ENCODE results near the gene BAZ2B.

The BAZ2B gene

DNA sequence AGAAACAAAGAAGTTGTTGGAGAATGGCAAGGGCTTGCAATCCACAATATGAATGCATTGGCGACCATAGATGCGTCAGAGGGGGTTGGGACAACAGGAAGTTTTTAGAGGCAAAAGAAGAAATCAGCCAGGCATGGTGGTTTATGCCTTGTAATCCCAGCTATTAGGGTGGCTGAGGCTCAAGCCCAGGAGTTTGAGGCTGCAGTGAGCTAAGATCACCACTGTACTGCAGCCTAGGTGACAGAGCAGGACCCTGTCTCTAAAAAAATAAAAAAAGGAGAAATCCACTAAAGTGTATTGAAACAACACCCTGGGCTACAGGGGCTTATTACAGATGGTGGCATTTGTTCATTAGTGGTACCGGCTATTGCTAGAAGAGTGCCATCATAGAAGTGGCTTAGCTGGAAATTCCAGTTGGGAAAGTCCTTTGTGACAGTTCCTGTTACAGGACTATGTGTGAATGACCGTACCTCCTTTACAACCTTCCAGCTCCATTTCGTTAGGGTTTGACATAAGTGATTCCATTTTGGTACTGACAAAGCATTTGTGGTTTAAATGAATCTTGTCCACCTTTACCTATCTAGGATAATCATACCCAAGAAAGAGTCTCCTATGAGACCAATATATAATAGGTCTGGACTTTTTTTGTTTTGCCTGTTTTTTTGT lies 319.2 kb downstream of the BAZ2B start:
- DNase-seq: no peak

DNA sequence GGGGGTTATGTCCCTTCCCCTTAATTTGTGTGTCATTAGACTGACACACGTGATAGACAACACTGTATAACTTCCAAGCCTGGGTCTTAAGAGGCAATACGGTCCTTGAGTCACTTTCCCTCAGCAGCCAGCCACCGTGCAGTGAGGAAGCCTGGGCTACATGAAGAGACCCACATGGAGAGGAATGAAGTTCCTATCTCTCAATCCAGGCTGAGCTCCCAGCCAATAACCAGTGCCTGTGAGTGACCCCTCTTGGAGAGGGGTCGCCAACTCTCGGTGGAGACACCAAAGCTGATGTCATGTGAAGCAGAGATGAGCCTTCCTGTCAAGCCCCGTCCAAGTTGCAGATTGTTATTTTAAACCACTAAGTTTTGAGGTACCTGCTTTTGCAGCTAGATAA lies 324.2 kb downstream of the BAZ2B start:
- no peak for DNase-seq

DNA sequence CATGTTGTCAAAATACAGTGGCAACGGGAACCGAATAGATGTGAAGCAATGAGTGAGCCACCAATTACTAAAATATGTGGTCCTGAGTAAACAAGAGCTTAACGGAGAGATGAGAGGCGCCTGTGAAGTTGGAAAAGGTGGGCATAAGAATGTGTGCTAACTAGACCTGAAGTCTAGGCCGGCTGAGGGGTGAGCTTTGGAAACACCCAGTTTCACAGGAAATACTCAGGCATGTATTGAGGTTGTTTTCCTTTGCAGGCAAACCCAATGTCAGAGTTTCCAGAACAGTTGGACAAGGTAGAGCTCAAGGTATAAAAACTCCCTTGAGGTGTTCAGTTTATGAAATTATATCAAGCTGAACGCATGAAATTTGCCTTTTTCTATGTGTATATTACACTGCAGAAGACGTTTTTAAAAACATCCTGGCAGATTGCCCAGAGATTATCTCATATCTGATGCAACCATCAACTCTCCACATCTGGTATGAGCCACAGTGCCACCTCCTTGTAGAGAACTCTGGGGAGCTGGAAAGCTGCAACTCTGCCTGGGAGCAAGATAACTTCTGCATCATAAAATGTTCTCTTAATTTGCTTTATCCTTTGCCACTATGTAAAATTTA lies 325.9 kb downstream of the BAZ2B start:
- DNase-seq: peak; percentile 3 to 19

DNA sequence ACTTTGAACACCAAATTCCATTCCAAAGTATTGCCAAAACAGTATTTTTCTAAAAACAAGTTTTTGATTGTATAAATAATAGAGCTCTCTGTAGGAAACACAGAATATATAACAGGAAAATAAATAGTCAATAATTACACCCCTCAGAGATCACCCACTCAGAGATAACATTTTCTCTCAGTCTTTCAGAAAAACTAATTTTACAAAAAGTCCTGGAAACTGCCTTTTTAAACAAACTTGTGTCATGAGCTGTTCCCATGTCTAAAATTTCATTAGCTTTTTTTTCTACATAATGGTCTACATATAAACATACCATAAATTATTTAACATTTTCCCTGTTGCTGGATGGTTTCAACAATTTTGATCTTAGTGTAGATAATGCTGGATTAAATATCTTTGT lies 328.6 kb downstream of the BAZ2B start:
- no peak for DNase-seq

DNA sequence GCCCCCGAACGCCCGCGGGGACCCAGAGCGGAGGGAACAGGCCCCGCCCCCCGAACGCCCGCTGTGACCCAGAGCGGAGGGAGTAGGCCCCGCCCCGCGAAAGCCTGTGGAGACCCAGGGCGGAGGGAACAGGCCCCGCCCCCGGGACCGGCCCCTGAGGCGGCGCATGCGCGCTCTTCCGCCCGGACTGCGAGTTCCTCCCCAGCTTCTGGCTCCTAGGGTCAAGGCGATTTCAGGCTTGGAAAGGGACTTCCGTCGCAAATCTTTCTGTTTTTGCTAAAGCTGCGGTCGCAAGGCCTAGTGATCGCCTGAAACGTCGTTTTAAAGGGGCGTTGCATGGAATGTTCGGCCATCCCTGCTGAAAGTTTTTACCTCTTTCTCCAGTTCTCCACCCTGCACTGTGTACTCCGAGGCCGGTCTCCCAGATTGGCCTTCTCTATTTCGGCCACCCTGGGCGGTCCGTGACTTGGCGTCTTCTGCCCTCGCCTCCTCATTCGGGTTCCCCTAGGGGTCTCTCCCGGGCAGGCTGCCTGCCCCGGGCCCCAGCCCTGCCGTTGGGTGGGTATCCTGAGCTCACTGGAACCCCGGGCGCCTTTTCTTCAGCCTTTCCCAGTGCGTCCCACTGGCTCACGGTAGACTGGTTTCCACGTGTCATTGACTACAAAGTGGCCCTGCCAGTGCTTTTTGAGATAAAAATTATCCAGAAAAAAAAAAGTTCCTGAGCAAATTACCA lies 329.5 kb downstream of the BAZ2B start:
- DNase-seq: peak; percentile 89 to 99

DNA sequence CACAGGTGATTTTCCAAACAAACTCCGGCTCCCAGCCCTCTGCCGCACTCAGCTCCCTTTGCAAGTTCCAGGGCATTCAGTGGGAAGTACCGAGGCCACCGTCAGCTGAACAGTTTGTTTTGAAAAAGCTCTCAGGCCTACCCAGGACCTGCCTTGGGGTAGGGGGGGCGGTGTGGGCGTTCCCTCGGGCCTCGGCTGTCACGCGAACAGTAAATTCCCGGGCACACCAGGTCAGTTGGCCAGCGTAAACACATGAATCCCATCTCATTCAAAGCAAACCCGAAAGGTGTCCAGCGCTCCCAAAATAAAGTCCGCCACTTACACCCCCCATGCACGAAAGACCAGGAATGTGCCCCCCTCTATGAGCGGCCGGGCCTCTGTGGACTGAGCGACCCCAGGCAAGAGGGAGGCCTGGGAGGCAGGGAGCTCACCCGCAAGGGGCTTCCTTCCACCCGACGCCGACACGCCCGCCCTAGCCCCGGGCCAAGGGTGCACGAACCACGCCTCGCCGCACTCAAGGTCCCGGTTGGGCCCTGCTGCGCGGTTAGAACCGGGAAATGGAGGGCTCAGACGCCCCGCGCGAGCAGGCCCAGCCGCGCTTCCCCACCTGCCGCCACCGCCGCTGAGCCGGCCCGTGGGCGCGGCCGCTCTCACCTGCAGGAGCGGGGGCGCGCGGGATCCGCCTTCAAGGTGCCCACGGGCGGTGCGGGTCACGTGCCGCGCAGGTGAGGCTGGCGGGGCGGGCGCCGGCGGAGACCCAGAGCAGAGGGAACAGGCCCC lies 330.2 kb downstream of the BAZ2B start, which contains the start of gene WDSUB1:
Gene WDSUB1, minus strand, starts transcription at position 775 of the 780 bp plus-strand sequence. CDS start 3,634 bp downstream, outside the sequence.
- DNase-seq: peak; percentile 69 to 81

DNA sequence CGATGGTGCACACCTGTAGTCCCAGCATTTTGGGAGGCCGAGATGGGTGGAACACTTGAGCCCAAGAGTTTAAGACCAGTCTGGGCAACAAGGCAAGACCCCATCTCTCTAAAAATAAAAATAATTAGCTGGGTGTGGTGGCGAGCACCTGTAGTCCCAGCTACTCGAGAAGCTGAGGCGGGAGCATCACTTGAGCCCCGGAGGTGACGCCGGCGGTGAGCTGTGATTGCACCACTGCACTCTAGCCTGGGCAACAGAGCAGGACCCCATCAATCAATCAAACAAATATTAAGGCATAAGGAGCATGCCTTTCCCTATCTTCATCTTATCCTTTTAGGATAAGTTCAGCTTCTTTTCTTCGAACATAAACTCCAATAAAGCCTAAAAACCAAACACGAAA lies 330.9 kb downstream of the BAZ2B start:
- no peak for DNase-seq

DNA sequence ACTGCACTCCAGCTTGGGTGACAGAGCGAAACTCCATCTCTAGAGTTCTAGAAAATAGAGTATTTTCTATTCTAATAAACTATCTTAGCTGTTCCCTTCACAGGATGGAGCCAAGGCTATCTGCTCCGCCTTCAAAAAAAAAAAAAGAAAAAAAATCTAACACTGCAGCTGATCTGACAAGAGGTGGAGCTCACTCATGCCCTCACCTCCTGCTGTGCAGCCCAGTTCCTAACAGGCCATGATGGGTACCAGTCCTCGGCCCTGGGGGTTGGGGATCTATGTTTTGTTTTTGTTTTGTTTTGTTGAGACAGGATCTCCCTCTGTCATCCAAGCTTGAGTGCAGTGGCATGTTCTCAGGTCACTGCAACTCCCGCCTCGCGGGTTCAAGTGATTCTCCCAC lies 332.8 kb downstream of the BAZ2B start:
- no peak for DNase-seq

DNA sequence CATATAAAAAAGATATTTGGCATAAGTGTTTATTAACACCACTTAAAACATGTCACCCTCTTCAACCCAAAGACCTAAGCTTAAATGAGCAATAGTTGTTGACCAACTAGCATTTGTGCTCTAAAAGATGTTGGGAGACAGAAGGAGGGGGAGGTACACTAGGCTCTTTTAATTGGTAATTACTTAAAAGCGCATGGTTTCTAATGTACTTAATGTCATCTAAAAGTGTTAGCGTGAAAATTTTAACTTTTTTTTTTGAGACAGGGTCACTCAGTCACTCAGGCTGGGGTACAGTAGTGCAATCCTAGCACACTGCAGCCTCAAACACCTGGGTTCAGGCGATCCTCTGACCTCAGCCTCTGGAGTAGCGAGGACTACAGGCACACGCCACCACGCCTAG lies 335.3 kb downstream of the BAZ2B start:
- no peak for DNase-seq

DNA sequence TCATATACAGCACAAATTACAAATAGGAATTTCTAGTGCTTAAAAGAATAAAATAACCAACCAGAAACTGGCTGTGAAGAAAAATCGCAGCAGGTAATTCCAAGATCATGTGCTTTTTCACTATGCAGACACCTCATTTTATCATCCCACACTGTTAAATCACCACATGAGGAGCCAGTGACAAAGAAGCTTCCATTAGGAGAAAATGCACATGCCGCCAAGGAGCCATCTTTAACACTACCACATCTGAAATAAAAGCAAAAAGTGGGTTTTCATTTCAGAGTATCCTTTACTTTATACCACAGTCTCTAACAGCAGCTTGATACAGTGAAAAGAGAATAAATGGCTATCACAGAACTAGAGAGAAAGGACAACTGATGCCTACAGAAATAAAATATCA lies 336.6 kb downstream of the BAZ2B start:
- DNase-seq: no peak

DNA sequence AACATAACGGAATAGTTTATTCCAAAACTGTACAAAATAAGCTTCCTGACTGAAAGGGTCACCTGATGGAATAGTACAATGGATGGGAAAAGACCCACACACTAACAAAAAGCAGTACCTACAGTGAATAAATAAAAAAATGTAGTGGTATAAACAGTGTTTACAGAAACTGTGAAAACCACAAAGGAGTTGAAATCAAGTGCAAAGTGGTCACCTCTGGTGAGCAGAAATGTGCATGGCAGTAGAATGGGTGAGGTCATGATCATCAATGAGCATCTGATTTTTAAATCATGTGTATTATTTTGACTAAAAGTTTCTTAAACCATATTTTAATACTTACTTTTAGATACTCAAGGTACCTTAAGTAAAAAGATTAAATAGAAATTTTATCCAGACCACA lies 341.2 kb downstream of the BAZ2B start:
- DNase-seq: no peak

DNA sequence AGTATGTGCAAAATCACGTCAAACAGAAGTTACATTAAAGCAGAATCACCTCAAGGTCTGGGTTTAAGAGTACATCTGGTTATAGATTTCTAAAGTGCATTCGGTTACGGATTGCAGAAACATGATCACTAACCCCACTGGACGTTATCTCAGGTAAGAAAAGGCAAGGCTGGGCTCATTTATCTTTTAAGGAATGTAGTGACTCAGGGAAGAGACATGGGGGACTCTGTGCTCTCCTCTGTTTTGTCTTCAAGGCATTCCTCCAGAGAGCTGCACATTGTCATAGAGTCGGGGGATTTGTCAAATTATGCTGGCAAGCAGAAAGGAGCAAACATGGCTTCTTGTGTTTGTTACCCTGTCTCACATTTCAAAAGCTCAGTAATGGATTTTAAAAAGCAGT lies 344.2 kb downstream of the BAZ2B start:
- no peak for DNase-seq

DNA sequence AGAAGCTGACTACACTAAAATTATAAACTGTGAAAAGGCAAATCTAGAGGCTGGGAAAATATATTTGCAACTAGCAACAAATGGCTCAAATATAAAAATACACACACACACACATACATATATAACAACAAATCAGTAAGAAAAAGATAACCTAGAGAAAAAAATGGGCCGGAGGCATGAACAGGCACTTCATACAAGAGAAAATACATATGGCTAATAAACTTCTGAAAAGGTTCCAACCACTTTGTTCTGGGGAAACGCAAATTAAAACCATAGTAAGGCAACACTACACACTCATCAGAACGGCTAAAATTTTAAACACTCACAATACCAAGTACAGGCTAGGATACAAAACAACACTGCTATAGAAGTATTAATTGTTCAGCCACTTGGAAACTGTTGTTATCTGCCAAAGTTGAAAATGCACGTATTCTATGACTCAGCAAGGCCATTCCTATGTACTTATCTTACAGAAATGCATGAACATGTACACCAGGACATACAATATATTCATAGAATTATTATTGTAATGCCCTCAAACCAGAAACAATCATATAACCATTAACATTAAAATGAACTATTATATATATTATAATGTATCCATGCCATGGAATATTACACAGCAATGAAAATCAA lies 345.5 kb downstream of the BAZ2B start:
- no peak for DNase-seq
